Gastrocnemius medialis (tissue), 4 donors: Measurements from ENCODE around the gene ACSL5. TPM values are rescaled to one million over a fixed set of nuclear protein-coding genes. Genes with fewer than 3 reads are reported as not detected.

Experiments
- ATAC-seq, 2 donors: fragments of 150-250 bp; one replicate each; pipeline ENCODE4 v1.9.1; 2016
- DNase-seq, 2 donors: peaks; one replicate each; pipeline ENCODE4 v3.0.0-alpha.2; 2019
- H3K27ac ChIP-seq, 4 donors: fragments of 200-600 bp; sonication (generic); 1 replicate in 1 of 4; 2 replicates in 3 of 4; pipeline ENCODE4 v1.5.1; 2016 to 2018; ENCODE audit warnings: mild to moderate bottlenecking in 2 of 4, moderate library complexity in 1 of 4
- H3K27me3 ChIP-seq, 3 donors: fragments of 200-600 bp; sonication (generic) in 2 of 3; 1 replicate in 1 of 3; 2 replicates in 2 of 3; pipeline versions ENCODE4 v1.5.1 to v1.6.0; 2016 to 2019; ENCODE audit warnings: mild to moderate bottlenecking in 1 of 3, moderate library complexity in 1 of 3
- H3K36me3 ChIP-seq, 2 donors: fragments of 200-600 bp; sonication (generic) in 1 of 2; one replicate each; pipeline ENCODE4 v1.5.1; 2017 to 2018
- H3K4me1 ChIP-seq, 2 donors: fragments of 200-600 bp; sonication (generic) in 1 of 2; one replicate each; pipeline ENCODE4 v1.5.1; 2016 to 2017; ENCODE audit warnings: mild to moderate bottlenecking in 2 of 2
- H3K4me3 ChIP-seq, 4 donors: fragments of 200-600 bp; sonication (generic) in 3 of 4; 1 replicate in 1 of 4; 2 replicates in 3 of 4; pipeline ENCODE4 v1.5.1; 2016 to 2019; ENCODE audit warnings: mild to moderate bottlenecking in 2 of 4
- H3K9me3 ChIP-seq, 3 donors: fragments of 200-600 bp; sonication (generic) in 2 of 3; 1 replicate in 1 of 3; 2 replicates in 2 of 3; pipeline ENCODE4 v1.5.1; 2016 to 2019
- CTCF ChIP-seq, 5 experiments: fragments of 450-650 bp in 3 of 5; fragments of 200-600 bp in 2 of 5; sonication (generic) in 2 of 5; IDR thresholded peaks in 4 of 5; conservative IDR thresholded peaks in 1 of 5; 1 replicate in 4 of 5; 2 replicates in 1 of 5; pipeline ENCODE4 v1.5.1; 2016 to 2019; ENCODE audit warnings: antibody characterized with exemption in 5 of 5, mild to moderate bottlenecking in 3 of 5, moderate library complexity in 3 of 5
- POLR2A ChIP-seq, 2 donors: fragments of 450-650 bp; IDR thresholded peaks; one replicate each; pipeline ENCODE4 v1.6.1; 2017; ENCODE audit warnings: antibody characterized with exemption in 2 of 2, mild to moderate bottlenecking in 2 of 2, moderate library complexity in 2 of 2
- in situ Hi-C, 4 donors: fragments of 200-750 bp; cut with MboI; loops; one replicate each; pipeline versions ENCODE4 v1.15.0 to v1.8.0; 2017; ENCODE audit warnings: low sequenced_read_pairs in 4 of 4
- intact Hi-C: fragments of 100-400 bp; cut with DNase I; formaldehyde crosslinking; loops from one replicate; pipeline ENCODE4 v1.15.1; 2023; ENCODE audit warnings: low total_unique reads
- total RNA-seq, 4 donors: library from RNA; depleted of rRNA; stranded (reverse); fragments of >200 nt; gene quantifications; one replicate each; pipeline versions ENCODE4 v1.1.0 to v1.2.3, GENCODE V29; 2016

ACSL5 gene
- total RNA-seq, 4 donors from 2014 or later = 2.2 to 4.1 (median 3.1) TPM

DNA sequence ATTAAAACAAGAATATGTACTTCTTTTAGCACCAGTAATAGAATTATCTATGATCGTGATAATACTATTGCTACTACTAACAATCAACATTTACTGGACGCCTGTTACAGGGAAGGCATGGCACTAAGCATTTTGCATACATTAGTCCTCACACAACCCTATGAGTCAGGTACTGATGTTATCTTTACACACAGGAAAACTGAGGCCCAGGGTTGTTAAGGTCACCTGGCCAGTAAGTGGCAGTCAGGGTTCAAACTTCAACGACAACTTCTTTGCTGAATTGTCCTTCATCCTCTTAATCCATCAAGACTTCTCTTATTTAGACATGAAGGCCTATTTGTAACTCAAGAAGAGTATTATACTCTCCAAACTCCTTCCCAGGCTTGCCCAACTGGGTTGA is 41.9 kb upstream of the ACSL5 start:
- ATAC-seq (no peak), DNase-seq (no peak)
- H3K4me3 ChIP-seq = no peak overlapping the region
- intact Hi-C loops (no loop called here), in situ Hi-C loops (no loop called here)
- H3K4me1 ChIP-seq = no peaks in the 10 kb centered on the region
- TF ChIP-seq POLR2A (IDR thresholded peaks at IDR 0.05) = no peak
- H3K36me3 ChIP-seq = no peaks in the 10 kb centered on the region
- H3K27ac ChIP-seq = no peak overlapping the region
- H3K27me3 ChIP-seq = no peaks in the 10 kb centered on the region
- no peaks in the 10 kb centered on the region for H3K9me3 ChIP-seq

- no peaks in the 10 kb centered on the region for H3K36me3 ChIP-seq
- in situ Hi-C loops (no loop called here), intact Hi-C loops (no loop called here)
- no peak for ATAC-seq
- H3K9me3 ChIP-seq = no peaks in the 10 kb centered on the region
- no peak overlapping the region for H3K4me3 ChIP-seq
- DNase-seq = no peak
- no peak overlapping the region for H3K27ac ChIP-seq
- TF ChIP-seq CTCF (IDR thresholded peaks at IDR 0.05 in 4 of 5, conservative IDR thresholded peaks at IDR 0.05 in 1 of 5) (no peak), POLR2A (IDR thresholded peaks at IDR 0.05) (no peak)
- H3K27me3 ChIP-seq = no peaks in the 10 kb centered on the region
- no peaks in the 10 kb centered on the region for H3K4me1 ChIP-seq
Observed at GRCh38 chr10:112332509-112333228, 41.2 kb upstream of the ACSL5 start.

DNA sequence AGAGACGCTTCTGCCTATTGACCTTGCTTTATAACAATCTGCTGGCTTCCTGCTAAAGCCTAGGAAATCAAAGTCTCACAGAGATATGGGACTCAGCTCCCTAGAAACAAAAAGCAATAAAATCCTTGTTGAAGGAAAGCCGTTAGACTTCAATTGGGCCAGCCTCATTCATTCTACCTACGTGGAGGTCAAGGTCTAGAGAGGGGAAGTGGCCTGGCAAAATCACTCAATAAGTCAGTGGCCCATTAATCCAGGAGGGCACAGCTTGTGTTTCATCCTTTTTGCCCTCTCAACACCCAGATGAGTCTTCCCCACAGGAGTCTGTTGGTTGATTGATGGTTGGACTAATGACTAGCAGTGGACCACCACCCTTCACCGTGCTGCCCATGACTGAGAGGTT is 40.5 kb upstream of the ACSL5 start:
- TF ChIP-seq CTCF (IDR thresholded peaks at IDR 0.05 in 4 of 5, conservative IDR thresholded peaks at IDR 0.05 in 1 of 5) (no peak), POLR2A (IDR thresholded peaks at IDR 0.05) (no peak)
- Histone ChIP-seq H3K27ac (no peak overlapping the region), H3K36me3 (no peaks in the 10 kb centered on the region), H3K9me3 (no peaks in the 10 kb centered on the region), H3K27me3 (no peaks in the 10 kb centered on the region), H3K4me3 (no peak overlapping the region), H3K4me1 (no peaks in the 10 kb centered on the region)
- in situ Hi-C loops = no loop called here
- DNase-seq = no peak
- no peak for ATAC-seq
- intact Hi-C loops = no loop called here

GRCh38 chr10:112335111-112335867 is 38.6 kb upstream of the ACSL5 start:
- TF ChIP-seq CTCF (IDR thresholded peaks at IDR 0.05 in 4 of 5, conservative IDR thresholded peaks at IDR 0.05 in 1 of 5) (no peak), POLR2A (IDR thresholded peaks at IDR 0.05) (no peak)
- DNase-seq (no peak), ATAC-seq (no peak)
- Histone ChIP-seq H3K4me1 (no peaks in the 10 kb centered on the region), H3K36me3 (no peaks in the 10 kb centered on the region), H3K4me3 (no peak overlapping the region), H3K27me3 (no peaks in the 10 kb centered on the region), H3K9me3 (no peaks in the 10 kb centered on the region), H3K27ac (no peak overlapping the region)
- in situ Hi-C loops = no loop called here
- intact Hi-C loops = no loop called here

DNA sequence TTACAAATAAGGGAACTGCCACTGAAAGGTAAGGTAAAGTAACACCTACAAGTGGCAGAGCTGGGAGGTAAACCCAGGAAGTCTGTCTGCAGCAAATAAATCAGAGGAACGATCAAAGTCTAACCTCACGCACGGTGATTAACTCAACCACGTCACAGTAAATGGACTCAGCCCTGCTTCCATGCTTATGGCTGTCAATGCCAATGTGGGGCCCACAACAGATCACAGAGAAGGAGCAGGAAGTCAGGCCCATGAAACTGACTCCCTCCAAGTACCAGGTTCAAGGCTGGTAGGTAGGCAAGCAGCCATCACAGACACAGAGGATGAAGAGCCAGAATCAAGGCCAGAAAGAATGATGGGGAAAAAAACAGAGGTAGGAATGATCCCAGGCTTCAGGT is 38.0 kb upstream of the ACSL5 start:
- Histone ChIP-seq H3K27ac (no peak overlapping the region), H3K9me3 (no peaks in the 10 kb centered on the region), H3K27me3 (no peaks in the 10 kb centered on the region), H3K36me3 (no peaks in the 10 kb centered on the region), H3K4me1 (no peaks in the 10 kb centered on the region), H3K4me3 (no peak overlapping the region)
- no peak for ATAC-seq
- in situ Hi-C loops = no loop called here
- DNase-seq = no peak
- TF ChIP-seq POLR2A (IDR thresholded peaks at IDR 0.05) (no peak), CTCF (IDR thresholded peaks at IDR 0.05 in 4 of 5, conservative IDR thresholded peaks at IDR 0.05 in 1 of 5) (no peak)
- intact Hi-C loops = no loop called here
